GM19372 (cell line): ENCODE results near the gene RFX4.

Experiments
- ATAC-seq: cut with Tn5 transposase; IDR thresholded peaks from one replicate; pipeline ENCODE4 v1.9.1; 2021; ENCODE audit warnings: mild to moderate bottlenecking, low read depth, moderate library complexity; ENCODE audit not compliant: unreplicated experiment

Gene RFX4

GRCh38 chr12:106645465-106646330 is 62.9 kb downstream of the RFX4 start:
- no peak for ATAC-seq

DNA sequence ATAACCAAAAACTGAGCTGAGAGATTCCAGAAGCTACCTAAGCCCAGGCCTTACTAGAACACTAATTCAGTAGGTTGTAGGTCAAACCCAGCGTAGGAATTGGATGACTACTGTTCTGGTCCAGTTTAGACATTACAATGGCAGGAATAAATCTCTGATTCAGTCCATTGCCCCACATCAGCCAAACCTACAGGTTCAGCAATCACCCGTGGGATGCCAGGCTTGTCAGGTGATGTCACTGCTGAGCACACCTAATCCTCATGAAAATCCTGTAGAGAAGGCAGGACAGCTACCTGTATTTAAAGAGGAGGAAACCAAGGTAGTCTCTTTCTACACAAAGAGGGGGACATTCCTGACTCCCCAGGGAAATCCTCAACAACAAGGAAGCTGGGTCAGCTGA is 63.7 kb downstream of the RFX4 start:
- no peak for ATAC-seq

- no peak for ATAC-seq
Measured at GRCh38 chr12:106647793-106648514, 65.2 kb downstream of the RFX4 start.

GRCh38 chr12:106648736-106649135 is 65.9 kb downstream of the RFX4 start:
- no peak for ATAC-seq

DNA sequence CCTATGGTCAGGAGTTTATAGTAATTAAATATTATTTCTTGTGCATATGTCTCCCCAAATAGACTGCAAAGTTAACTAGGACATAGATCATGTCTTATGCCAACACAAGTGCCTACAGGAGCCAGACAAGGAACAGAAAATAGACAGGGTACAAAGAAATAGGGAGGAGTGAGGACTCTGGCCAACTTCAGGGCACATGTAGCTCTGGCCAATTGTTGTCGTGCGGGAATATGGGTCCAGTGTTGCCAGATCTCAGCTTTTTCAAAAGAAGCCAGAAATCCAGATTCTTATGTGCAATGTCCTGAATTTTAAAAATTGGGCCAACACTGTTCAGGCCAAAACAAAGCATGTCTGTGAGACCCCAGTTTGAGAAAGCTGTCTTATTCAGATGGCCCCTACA is 68.7 kb downstream of the RFX4 start:
- no peak for ATAC-seq

DNA sequence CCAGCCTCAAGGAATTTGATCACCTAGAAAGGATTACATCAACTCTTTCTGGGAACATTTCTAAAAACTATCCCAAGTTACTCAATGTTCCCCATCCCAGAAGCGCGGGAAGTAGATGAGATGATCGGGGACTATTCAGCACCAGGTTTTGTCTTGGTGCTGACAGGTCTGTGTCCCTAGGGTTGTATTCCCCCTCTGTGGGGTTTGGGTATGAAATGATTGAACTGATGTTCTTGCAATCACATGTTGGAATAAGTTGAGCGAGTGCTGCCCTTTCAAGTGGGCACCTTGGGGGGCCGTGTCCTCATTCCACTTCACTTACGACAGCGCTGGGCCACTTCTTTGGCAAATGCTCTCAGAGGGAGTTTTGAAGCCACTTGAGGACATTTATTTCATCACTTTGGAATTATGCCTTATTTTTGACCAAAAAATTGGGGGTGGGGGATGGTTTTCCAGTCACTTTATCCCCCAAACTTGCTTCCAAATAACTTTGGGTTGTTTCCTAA is 69.8 kb downstream of the RFX4 start:
- no peak for ATAC-seq

- ATAC-seq: no peak
Measured at GRCh38 chr12:106655577-106655976, 72.8 kb downstream of the RFX4 start.

DNA sequence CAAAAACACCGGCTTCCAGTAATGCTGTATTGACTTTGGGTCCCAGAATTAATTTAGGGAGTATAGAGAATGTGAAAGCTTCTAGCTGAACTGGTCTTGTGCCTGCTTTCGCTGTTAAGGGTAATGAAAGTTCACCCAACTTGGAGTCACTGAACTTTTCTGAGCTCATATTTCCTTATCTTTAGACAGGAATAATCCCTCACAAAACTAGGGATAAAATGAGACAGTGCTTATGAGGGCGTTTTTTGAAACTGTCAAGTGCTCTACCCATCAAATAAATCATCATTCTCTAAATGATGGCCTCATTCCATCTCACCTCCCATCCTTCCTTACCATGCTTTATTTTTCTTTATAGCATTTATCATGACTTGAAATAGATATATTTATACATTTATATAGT is 74.7 kb downstream of the RFX4 start:
- no peak for ATAC-seq

GRCh38 chr12:106663385-106663784 is 80.6 kb downstream of the RFX4 start:
- no peak for ATAC-seq

- ATAC-seq: no peak
Measured at GRCh38 chr12:106669216-106669615, 86.4 kb downstream of the RFX4 start.

DNA sequence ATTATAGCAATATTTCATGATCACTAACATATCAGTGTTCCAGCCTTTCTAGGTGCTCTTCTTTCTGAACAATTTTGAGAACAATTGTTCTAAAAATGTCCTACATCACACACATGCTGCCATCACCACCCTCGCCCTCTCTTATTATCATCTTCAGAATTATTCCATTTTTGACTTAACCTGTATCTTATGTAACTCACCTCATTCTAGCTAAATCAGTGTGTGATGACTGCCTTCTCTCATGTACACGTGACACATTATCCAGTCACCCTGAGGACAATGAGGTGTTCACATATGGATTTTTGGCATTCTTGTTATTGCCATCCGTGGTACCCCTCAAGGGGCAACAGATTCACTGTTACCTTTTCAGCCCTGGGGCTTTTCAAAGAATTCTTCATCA is 87.3 kb downstream of the RFX4 start:
- no peak for ATAC-seq

- ATAC-seq: no peak
Measured at GRCh38 chr12:106671840-106672239, 89.0 kb downstream of the RFX4 start.

GRCh38 chr12:106672314-106673025 is 89.7 kb downstream of the RFX4 start:
- ATAC-seq: no peak

DNA sequence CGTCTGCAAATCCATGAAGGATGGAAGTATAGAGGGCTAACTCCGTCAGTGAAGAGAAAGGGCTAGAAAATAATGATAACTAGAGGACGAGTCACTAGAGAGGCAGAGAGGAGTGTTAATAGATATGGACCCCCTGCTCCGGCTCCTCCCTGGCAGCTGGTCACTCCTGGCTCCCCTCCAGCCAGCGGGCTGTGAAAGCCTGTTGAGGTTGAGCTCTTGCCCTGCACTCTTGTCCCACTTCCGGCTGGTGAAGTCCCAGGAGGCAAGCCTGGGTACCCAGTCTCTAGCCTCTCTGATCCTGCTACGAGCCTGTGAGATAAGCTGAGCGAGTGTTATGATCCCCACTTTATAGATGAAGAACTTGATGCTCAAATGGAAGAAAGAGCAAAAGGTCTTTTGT is 90.3 kb downstream of the RFX4 start:
- no peak for ATAC-seq

DNA sequence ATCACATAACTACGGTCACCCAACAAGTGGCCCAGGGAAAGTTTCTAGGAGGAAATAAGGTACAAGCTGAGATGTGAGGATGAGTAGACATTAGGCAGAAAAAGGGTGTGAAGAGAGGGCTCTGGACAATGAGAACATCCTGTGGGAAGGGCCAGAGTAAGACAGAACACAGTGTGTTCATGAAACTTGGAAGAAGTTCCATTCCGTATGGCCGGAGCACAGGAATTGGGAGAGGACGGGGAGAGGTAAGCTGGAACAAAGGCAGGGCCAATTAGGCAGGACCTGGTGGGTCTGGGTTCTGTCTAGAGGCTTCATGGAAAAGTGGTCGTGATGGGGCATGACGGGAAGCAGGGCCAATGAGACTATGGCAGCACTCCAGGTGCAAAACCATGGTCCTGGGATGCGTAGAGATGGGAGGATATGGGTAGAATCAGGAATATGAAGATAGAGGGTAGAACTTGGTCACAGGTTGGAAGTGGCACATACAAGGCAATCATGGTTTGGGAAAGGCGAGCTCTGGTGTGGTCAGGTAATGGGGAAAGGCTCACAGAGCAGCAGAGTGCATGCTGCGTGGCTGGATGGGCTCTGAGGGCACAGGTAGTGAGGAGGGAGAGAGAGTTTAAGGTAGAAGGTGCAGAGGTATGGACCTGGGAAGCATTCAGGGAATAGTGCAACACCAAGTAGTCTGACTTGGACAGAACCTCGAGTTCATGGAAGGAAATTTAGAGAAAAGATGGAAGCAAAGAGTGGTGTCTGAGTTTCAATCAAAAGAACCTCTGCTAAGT is 93.0 kb downstream of the RFX4 start:
- no peak for ATAC-seq

DNA sequence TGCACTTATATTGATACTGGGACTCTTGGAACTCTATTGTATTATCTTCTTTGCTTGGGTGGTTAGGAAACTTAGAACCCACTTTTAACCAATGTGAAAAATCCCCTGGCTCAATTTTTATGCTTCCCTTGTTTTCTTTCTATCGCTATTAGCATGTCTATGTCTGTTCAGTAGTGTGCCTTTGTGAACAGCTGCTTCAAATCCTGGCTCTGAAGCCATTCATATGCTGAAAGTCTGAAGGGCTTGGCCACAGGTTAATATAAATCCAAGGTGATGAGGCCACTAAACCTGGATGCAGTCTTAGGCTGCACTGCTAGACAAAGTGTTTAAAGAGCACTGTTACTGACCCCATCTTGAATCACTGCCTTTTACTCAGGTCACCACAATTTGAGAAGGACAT is 96.8 kb downstream of the RFX4 start:
- no peak for ATAC-seq

DNA sequence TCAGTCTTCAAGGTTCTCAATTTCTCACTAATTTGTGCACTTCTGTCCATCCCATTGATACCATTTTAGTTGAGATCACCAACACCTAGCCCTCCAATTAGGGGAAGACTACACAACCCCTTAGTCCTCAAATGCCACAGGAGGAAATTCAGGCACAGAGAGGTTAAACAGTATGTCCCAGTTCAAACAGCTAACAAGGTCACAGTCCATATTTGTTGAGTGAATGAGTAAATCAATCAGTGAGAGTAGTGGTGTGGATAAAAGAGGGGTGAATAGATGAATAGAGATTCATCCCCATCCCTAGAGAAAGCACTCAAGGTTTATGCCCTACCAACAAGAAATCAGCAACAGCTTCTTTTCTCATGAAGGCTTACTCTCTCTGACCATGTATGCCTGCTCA is 97.5 kb downstream of the RFX4 start:
- no peak for ATAC-seq

DNA sequence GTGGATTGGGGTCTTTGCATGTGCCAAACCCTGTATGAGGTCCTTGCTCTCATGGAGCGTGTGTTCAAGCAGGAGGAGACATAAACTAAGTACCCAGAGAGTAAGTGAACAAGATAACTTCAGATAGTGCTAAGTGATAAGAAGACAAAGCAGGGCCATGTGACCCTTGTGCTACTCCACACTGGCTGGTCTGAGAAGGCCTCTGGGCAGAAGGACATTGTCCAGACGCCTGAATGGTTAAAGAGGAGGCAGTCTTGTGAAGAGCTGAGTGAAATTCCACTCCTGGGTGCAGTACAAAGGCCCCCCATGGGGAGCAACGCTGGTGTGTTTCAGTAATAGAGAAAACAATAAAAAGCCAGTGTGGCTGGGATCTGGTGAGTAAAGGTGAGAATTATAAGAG is 98.4 kb downstream of the RFX4 start:
- no peak for ATAC-seq

DNA sequence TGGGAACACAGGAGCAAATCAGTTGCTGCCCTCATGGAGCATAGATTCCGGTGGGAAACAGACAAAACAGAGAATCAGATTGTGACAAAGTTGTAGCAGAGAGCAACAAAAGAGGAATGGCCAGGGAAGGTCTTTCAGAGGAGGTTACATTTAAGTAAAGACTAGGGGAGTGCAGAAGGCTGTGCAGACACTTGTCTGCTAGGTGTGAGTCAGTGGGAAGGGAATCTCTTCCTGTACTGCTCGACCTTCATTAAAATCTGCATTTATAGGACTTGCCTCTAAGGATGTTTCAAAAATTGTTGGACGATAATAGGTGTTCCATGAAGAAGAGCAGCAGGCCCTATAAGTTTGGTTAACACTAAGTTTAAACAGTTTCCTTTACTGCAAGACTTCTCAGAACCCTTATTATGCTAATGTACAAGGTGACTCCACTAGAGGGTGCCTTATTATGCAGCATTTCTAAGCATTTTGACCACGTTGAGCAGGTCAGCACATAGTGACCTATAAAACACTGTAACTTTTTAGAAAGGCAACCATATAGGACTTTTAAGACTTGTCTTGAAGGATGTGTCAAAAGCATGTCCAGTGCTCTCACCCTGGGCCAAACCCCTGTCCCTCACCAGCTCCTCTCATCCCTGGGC is 99.9 kb downstream of the RFX4 start:
- ATAC-seq: no peak

- ATAC-seq: no peak
Measured at GRCh38 chr12:106684497-106684896, 101.7 kb downstream of the RFX4 start.
